H9 (cell line): Measurements from ENCODE around the gene TCF4. TPM values are rescaled to one million over a fixed set of nuclear protein-coding genes. Genes with fewer than 3 reads are reported as not detected.
A peak's percentile ranks its signal among the peaks of the same experiment; 100 is the strongest.

Experiments used
- DNase-seq: peaks from one replicate; pipeline ENCODE4 v3.0.0-alpha.2; 2017
- H2AFZ ChIP-seq: one replicate; pipeline ENCODE4 v1.6.1; 2013; ENCODE audit warnings: mild to moderate bottlenecking, low read length, control low read depth, moderate library complexity
- H2AK5ac ChIP-seq: 2 replicates; pipeline ENCODE4 v1.6.1; 2013; ENCODE audit warnings: low read length, control low read depth, mixed read lengths; ENCODE audit not compliant: insufficient read length
- H2BK120ac ChIP-seq: one replicate; pipeline ENCODE4 v1.6.1; 2013; ENCODE audit warnings: low read depth, mild to moderate bottlenecking, low read length, control low read depth, inconsistent platforms; ENCODE audit not compliant: poor library complexity, severe bottlenecking
- H2BK12ac ChIP-seq: 2 replicates; pipeline ENCODE4 v1.6.1; 2013; ENCODE audit warnings: low read length, control low read depth, mixed read lengths, low read depth; ENCODE audit not compliant: insufficient read length
- H2BK15ac ChIP-seq: 2 replicates; pipeline ENCODE4 v1.6.1; 2013; ENCODE audit warnings: low read depth, low read length, control low read depth
- H2BK20ac ChIP-seq: one replicate; pipeline ENCODE4 v1.6.1; 2013; ENCODE audit warnings: low read depth, mild to moderate bottlenecking, low read length, control low read depth, inconsistent platforms; ENCODE audit not compliant: poor library complexity, severe bottlenecking
- H2BK5ac ChIP-seq: 2 replicates; pipeline ENCODE4 v1.6.1; 2013; ENCODE audit warnings: low read length, control low read depth, mixed read lengths; ENCODE audit not compliant: insufficient read length
- H3K14ac ChIP-seq: 2 replicates; pipeline ENCODE4 v1.6.1; 2013; ENCODE audit warnings: low read length, control low read depth; ENCODE audit not compliant: insufficient read depth
- H3K18ac ChIP-seq: 2 replicates; pipeline ENCODE4 v1.6.1; 2013; ENCODE audit warnings: low read depth, mild to moderate bottlenecking, mixed read lengths, low read length, control low read depth; ENCODE audit not compliant: insufficient read length
- H3K23ac ChIP-seq: 2 replicates; pipeline ENCODE4 v1.6.1; 2013; ENCODE audit warnings: low read length, control low read depth, mixed read lengths, low read depth; ENCODE audit not compliant: insufficient read length
- H3K23me2 ChIP-seq: 2 replicates; pipeline ENCODE4 v1.6.1; 2013; ENCODE audit warnings: low read depth, mild to moderate bottlenecking, mixed read lengths, low read length, control low read depth; ENCODE audit not compliant: insufficient read length, poor library complexity, severe bottlenecking
- H3K27ac ChIP-seq: 2 replicates; pipeline ENCODE4 v1.5.1; 2013; ENCODE audit warnings: low read length, control low read depth, mixed read lengths, low read depth; ENCODE audit not compliant: insufficient read length
- H3K27me3 ChIP-seq: 2 replicates; pipeline ENCODE4 v1.6.1; 2013; ENCODE audit warnings: low read length, control low read depth, inconsistent platforms; ENCODE audit not compliant: insufficient read depth
- H3K4ac ChIP-seq: 2 replicates; pipeline ENCODE4 v1.6.1; 2013; ENCODE audit warnings: low read depth, mild to moderate bottlenecking, control low read depth, inconsistent platforms, low read length, moderate library complexity
- H3K4me1 ChIP-seq: 2 replicates; pipeline ENCODE4 v1.6.1; 2013; ENCODE audit warnings: low read length, control low read depth, inconsistent platforms; ENCODE audit not compliant: insufficient read depth
- H3K4me2 ChIP-seq: 2 replicates; pipeline ENCODE4 v1.6.1; 2013; ENCODE audit warnings: low read length, control low read depth, mixed read lengths; ENCODE audit not compliant: insufficient read length, insufficient read depth
- H3K56ac ChIP-seq: 2 replicates; pipeline ENCODE4 v1.6.1; 2013; ENCODE audit warnings: low read depth, mild to moderate bottlenecking, mixed read lengths, low read length, control low read depth; ENCODE audit not compliant: insufficient read length
- H3K79me1 ChIP-seq: 2 replicates; pipeline ENCODE4 v1.6.1; 2013; ENCODE audit warnings: low read depth, mild to moderate bottlenecking, moderate library complexity, low read length, control low read depth, inconsistent platforms; ENCODE audit not compliant: insufficient read depth, poor library complexity, severe bottlenecking
- H3K79me2 ChIP-seq: 2 replicates; pipeline ENCODE4 v1.6.1; 2013; ENCODE audit warnings: low read length, control low read depth, inconsistent platforms; ENCODE audit not compliant: insufficient read depth
- H3K9ac ChIP-seq: 2 replicates; pipeline ENCODE4 v1.6.1; 2013; ENCODE audit warnings: low read length, control low read depth, mixed read lengths; ENCODE audit not compliant: insufficient read length; ENCODE audit errors: extremely low read depth
- H3K9me3 ChIP-seq: one replicate; pipeline ENCODE4 v1.6.1; 2013; ENCODE audit warnings: low read depth, low read length, inconsistent platforms; ENCODE audit not compliant: control insufficient read depth
- H3T11ph ChIP-seq: one replicate; pipeline ENCODE4 v1.6.1; 2013; ENCODE audit warnings: mild to moderate bottlenecking, low read length, control low read depth, inconsistent platforms
- H4K20me1 ChIP-seq: one replicate; pipeline ENCODE4 v1.6.1; 2013; ENCODE audit not compliant: control insufficient read depth, insufficient read length, insufficient read depth
- H4K5ac ChIP-seq: 2 replicates; pipeline ENCODE4 v1.6.1; 2013; ENCODE audit warnings: low read depth, mild to moderate bottlenecking, mixed read lengths, low read length, control low read depth; ENCODE audit not compliant: insufficient read length
- H4K8ac ChIP-seq: replicated peaks from 2 replicates; pipeline ENCODE4 v1.6.1; 2013; ENCODE audit warnings: low read length, control low read depth, mixed read lengths, low read depth; ENCODE audit not compliant: insufficient read length
- H4K91ac ChIP-seq: 2 replicates; pipeline ENCODE4 v1.6.1; 2013; ENCODE audit warnings: low read depth, mild to moderate bottlenecking, moderate library complexity, mixed read lengths, low read length, control low read depth; ENCODE audit not compliant: insufficient read length
- H3K27ac Mint-ChIP-seq, 3 experiments: 2 replicates in 2 of 3; 3 replicates in 1 of 3; pipeline ENCODE4 v1.8.0; 2020 to 2021; ENCODE audit warnings: mixed read lengths in 3 of 3, mild to moderate bottlenecking in 1 of 3, moderate library complexity in 1 of 3
- H3K27me3 Mint-ChIP-seq: 2 replicates; pipeline ENCODE4 v1.8.0; 2021; ENCODE audit warnings: low read depth, mild to moderate bottlenecking, moderate library complexity, mixed read lengths
- H3K36me3 Mint-ChIP-seq, 3 experiments: 2 replicates in 2 of 3; 3 replicates in 1 of 3; pipeline ENCODE4 v1.8.0; 2020 to 2021; ENCODE audit warnings: low read depth in 3 of 3, mixed read lengths in 3 of 3; ENCODE audit not compliant: insufficient read depth in 1 of 3
- H3K4me1 Mint-ChIP-seq, 2 experiments: 2 replicates each; pipeline ENCODE4 v1.8.0; 2020; ENCODE audit warnings: mixed read lengths in 2 of 2
- H3K4me3 Mint-ChIP-seq, 2 experiments: 2 replicates in 1 of 2; 3 replicates in 1 of 2; pipeline ENCODE4 v1.8.0; 2020 to 2021; ENCODE audit warnings: mild to moderate bottlenecking in 2 of 2, mixed read lengths in 2 of 2, moderate library complexity in 1 of 2
- H3K9me3 Mint-ChIP-seq, 2 experiments: 2 replicates in 1 of 2; 3 replicates in 1 of 2; pipeline ENCODE4 v1.8.0; 2020; ENCODE audit warnings: mild to moderate bottlenecking in 2 of 2, mixed read lengths in 2 of 2, moderate library complexity in 1 of 2
- CTCF ChIP-seq: fragments of 200-600 bp; sonication (generic); conservative IDR thresholded peaks from 3 replicates; pipeline ENCODE4 v1.8.0; 2021; ENCODE audit warnings: antibody characterized with exemption, mild to moderate bottlenecking
- WGBS: extraction: QIAGEN DNeasy Blood & Tissue Kit; methylation state at CpG from one replicate; pipeline ENCODE4 v1.1.7; 2013; ENCODE audit warnings: missing lambda C conversion rate, low lambda C conversion rate, mixed read lengths; ENCODE audit not compliant: insufficient read length; ENCODE audit errors: extremely low coverage; 5-methylcytosine and 5-hydroxymethylcytosine counted together
- total RNA-seq: library from RNA; stranded (reverse); gene quantifications from 2 replicates; pipeline ENCODE4 v1.2.1, GENCODE V29; 2021

The TCF4 gene
- total RNA-seq, 1 experiment from 2014 or later = 99.4 TPM

GRCh38 chr18:55337138-55337537 lies 250.9 kb downstream of the TCF4 start:
- Histone ChIP-seq H2BK12ac (no peak overlapping the region), H3K9me3 (no peaks in the 10 kb centered on the region), H4K91ac (no peak overlapping the region), H2BK120ac (no peak overlapping the region), H2BK5ac (no peak overlapping the region), H3K56ac (no peak overlapping the region), H3K4ac (no peak overlapping the region), H4K20me1 (no peaks in the 10 kb centered on the region), H3K23ac (no peak overlapping the region), H3K23me2 (no peaks in the 10 kb centered on the region), H3K27me3 (no peaks in the 10 kb centered on the region), H3K79me2 (no peaks in the 10 kb centered on the region), H3K79me1 (no peaks in the 10 kb centered on the region), H3K14ac (no peak overlapping the region), H3T11ph (no peak overlapping the region), H2AFZ (no peak overlapping the region), H2BK15ac (no peak overlapping the region), H3K4me2 (no peak overlapping the region), H3K18ac (no peak overlapping the region), H2BK20ac (no peak overlapping the region), H4K5ac (no peak overlapping the region), H3K27ac (no peak overlapping the region), H3K4me1 (no peaks in the 10 kb centered on the region; the same call in 1 of the 2 replicates), H3K9ac (no peak overlapping the region), H4K8ac (no peak overlapping the region), H2AK5ac (no peak overlapping the region)
- no peak for DNase-seq
- TF ChIP-seq CTCF = no peak
- peak overlapping the region in 2 of 3 experiments; percentile 93 to 94; a peak in 3 of 7 replicates for H3K27ac Mint-ChIP-seq
- peaks cover 32 to 40% of the 10 kb centered on the region in 2 experiments for H3K4me1 Mint-ChIP-seq
- H3K4me3 Mint-ChIP-seq = no peak overlapping the region
- no peaks in the 10 kb centered on the region for H3K9me3 Mint-ChIP-seq
- no CpG with 5 or more reads among the region's 4 CpGs for WGBS
- H3K36me3 Mint-ChIP-seq = no peaks in the 10 kb centered on the region
- no peaks in the 10 kb centered on the region for H3K27me3 Mint-ChIP-seq
